ENCODE results near the gene KLHL10. TPM values are rescaled to one million over a fixed set of nuclear protein-coding genes. Genes with fewer than 3 reads are reported as not detected.
A peak's percentile ranks its signal among the peaks of the same experiment; 100 is the strongest.

The KLHL10 gene
- total RNA-seq (2016; rRNA removed; fragmentation: Illumina TruSeq; extraction: Trizol) (0.04 TPM in 1 of 2 replicates, not detected in the other), polyA plus RNA-seq (2011; rRNA removed) (0.05 and 0.08 TPM in 2 replicates), polyA minus RNA-seq (2011; rRNA and poly(A)+ RNA removed; ENCODE audit: low replicate concordance) (0.12 TPM in 1 of 2 replicates, not detected in the other), Bru-seq, nascent RNA (percentile 12 among the genes with signal in this experiment), BruChase-seq, experiment 1, labeled RNA remaining after a 6-hour chase (not detected), BruChase-seq, experiment 2, labeled RNA remaining after a 2-hour chase (percentile 8 among the genes with signal in this experiment)
- total RNA-seq (2016; cell fraction: cytosol; rRNA removed; fragmentation: Illumina TruSeq; extraction: Trizol; ENCODE audit: low read depth), result 0.09 TPM in 1 of 2 replicates, not detected in the other
- 0.04 and 0.09 TPM in 2 replicates for total RNA-seq (2016; cell fraction: insoluble cytoplasmic fraction; rRNA removed; fragmentation: Illumina TruSeq; extraction: Trizol)
- not detected in 2 replicates for total RNA-seq (2016; cell fraction: membrane; rRNA removed; fragmentation: Illumina TruSeq; extraction: Trizol)
- total RNA-seq (2016; cell fraction: nucleus; rRNA removed; fragmentation: Illumina TruSeq; extraction: Trizol), result not detected in 2 replicates
- 0.03 TPM in 1 of 2 replicates, not detected in the other for polyA plus RNA-seq (2011; cell fraction: cytosol; rRNA removed)
- 0.05 and 0.13 TPM in 2 replicates for polyA plus RNA-seq (2011; cell fraction: nucleus; rRNA removed)
- polyA plus RNA-seq (2012), result not detected in 2 replicates
- not detected in 2 replicates for polyA plus RNA-seq (2016; cell fraction: cytosol; fragmentation: Illumina TruSeq; extraction: Trizol; ENCODE audit: low read depth)
- not detected in 2 replicates for polyA plus RNA-seq (2016; cell fraction: insoluble cytoplasmic fraction; fragmentation: Illumina TruSeq; extraction: Trizol; ENCODE audit: low read depth)
- not detected in 2 replicates for polyA plus RNA-seq (2016; cell fraction: membrane; fragmentation: Illumina TruSeq; extraction: Trizol; ENCODE audit: low read depth)
- polyA plus RNA-seq (2016; cell fraction: nucleus; fragmentation: Illumina TruSeq; extraction: Trizol; ENCODE audit: insufficient read depth, low read depth), result not detected in 2 replicates
- polyA minus RNA-seq (2011; cell fraction: cytosol; rRNA and poly(A)+ RNA removed), result not detected in 2 replicates
- polyA minus RNA-seq (2011; cell fraction: nucleus; rRNA and poly(A)+ RNA removed), result not detected in 2 replicates
- long read RNA-seq, experiment 1, result 0 reads
- long read RNA-seq, experiment 2, result 0 reads

DNA sequence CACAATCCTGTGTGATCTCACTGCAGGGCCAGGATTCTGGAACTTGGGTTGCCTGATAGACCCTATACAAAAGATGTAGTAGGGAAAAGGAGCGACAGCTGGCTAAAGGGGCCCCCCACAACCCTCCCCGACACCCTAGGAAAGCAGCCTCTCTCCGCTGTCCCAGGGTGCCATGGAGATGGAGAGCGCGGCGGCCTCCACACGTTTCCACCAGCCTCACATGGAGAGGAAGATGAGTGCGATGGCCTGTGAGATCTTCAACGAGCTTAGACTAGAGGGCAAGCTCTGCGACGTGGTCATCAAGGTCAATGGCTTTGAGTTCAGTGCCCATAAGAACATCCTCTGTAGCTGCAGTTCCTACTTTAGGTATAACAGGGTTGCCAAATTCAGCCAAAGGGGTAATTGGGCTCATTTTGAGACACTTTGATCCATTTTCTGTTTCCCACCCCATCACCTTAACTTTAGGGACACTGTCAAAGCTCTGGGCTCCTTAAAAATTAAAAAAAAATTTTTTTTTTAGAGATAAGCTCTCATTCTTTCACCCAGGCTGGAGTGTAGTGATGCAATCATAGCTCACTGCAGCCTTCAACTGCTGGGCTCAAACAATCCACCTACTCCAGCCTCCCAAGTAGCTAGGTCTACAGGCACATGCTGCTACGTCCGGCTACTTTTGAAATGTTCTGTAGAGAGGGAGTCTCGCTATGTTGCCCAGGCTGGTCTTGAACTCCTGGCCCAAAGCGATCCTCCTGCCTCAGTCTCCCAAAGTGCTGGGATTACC lies at the start of gene KLHL10:
KLHL10 (plus strand) TSS at position 65 of the 778 bp plus-strand sequence; CDS start at position 173, 108 bp downstream.
- no peak for FAIRE-seq
- Histone ChIP-seq H3K79me2 (ENCODE audit: insufficient read depth, low read length) (peaks cover 9% of the 10 kb centered on the region), H3K36me3 (replicated peaks in 1 of 2; ENCODE audit: control insufficient read depth in 1 of 2, insufficient read depth in 2 of 2, low read length in 2 of 2) (no peaks in the 10 kb centered on the region; a peak in 2 of 5 replicates), H4K20me1 (ENCODE audit: insufficient read depth, low read length) (no peaks in the 10 kb centered on the region), H3K4me1 (ENCODE audit: insufficient read depth, low read length) (peaks cover 44% of the 10 kb centered on the region), H3K27me3 (ENCODE audit: control insufficient read depth in 1 of 2, insufficient read depth in 2 of 2, low read length in 2 of 2) (no peaks in the 10 kb centered on the region), H3K9ac (ENCODE audit: insufficient read depth, low read depth, low read length) (peak within 1 kb of the TSS; percentile 61), H3K27ac (ENCODE audit: extremely low read length, insufficient read depth, low read length) (no peak within 1 kb of the TSS), H3K4me2 (ENCODE audit: low read depth, low read length) (peak within 1 kb of the TSS; percentile 80), H2AFZ (ENCODE audit: low read length) (peak within 1 kb of the TSS; percentile 88), H3K4me3 (replicated peaks in 1 of 3; ENCODE audit: insufficient read depth in 1 of 3, low read depth in 2 of 3, low read length in 3 of 3) (peak within 1 kb of the TSS; percentile 63 to 94 (median 77)), H3K9me3 (ENCODE audit: low read length) (no peaks in the 10 kb centered on the region)
- ATAC-seq, result no peak
- 58% methylated on average over 15 of the region's 15 CpGs for WGBS (ENCODE audit: low lambda C conversion rate)
- TF ChIP-seq ZNF446 (CRISPR knock-in tag; IDR thresholded peaks at IDR 0.05), result no peak
- TF ChIP-seq ZNF749 (CRISPR knock-in tag; IDR thresholded peaks at IDR 0.05; ENCODE audit: borderline replicate concordance), result no peak
- TF ChIP-seq CEBPG (CRISPR knock-in tag; IDR thresholded peaks at IDR 0.05), result peak; percentile 73
- peak; percentile 40; the same call in 1 of the 2 replicates for TF ChIP-seq ZNF770 (CRISPR knock-in tag; IDR thresholded peaks at IDR 0.05)
- peak; percentile 10; the same call in 1 of the 2 replicates for TF ChIP-seq ZFX (CRISPR knock-in tag; IDR thresholded peaks at IDR 0.05; ENCODE audit: low read depth)
- TF ChIP-seq CEBPB (IDR thresholded peaks at IDR 0.05; ENCODE audit: borderline replicate concordance, low read depth, low read length), result peak; percentile 83; the same call in 1 of the 2 replicates
- TF ChIP-seq ZNF121 (CRISPR knock-in tag; IDR thresholded peaks at IDR 0.05), result peak; percentile 77
- BruUV-seq (replicated peaks), result no TSS peak
- POLR2A ChIA-PET, result interaction anchor here (0.7 to 1.6 kb wide), 9 partner anchors 11 to 164 kb away, joined by 3 to 7 read pairs (median 3); partner anchors contain the start of genes EIF1, FKBP10 and KLHL11
- CTCF ChIA-PET (ENCODE audit: low intra/inter-chr PET ratio, low total read pairs), result no interaction called here
- in situ Hi-C loops (cut with HindIII; ENCODE audit: extremely low pct_ligation_motif_present, low pct_unique_long_range_greater_than_20kb) (no loop called here), intact Hi-C loops (cut with micrococcal nuclease; ENCODE audit: unreplicated experiment) (no loop called here)
- no peak for DNase-seq (ENCODE audit: low spot score)
